ENCODE measurements around the gene TMEM203.

TMEM203 gene

GRCh38 chr9:137187386-137187785 is 18.1 kb downstream of the TMEM203 start:
- H3K4me3 ChIP-seq (ENCODE audit: low read length), result peak overlapping the region; percentile 96

GRCh38 chr9:137186385-137186784 is 19.1 kb downstream of the TMEM203 start:
- H3K9me3 ChIP-seq (ENCODE audit: low read length), result no peaks in the 10 kb centered on the region
- peaks cover 31% of the 10 kb centered on the region for H3K4me1 ChIP-seq (ENCODE audit: insufficient read depth, low read length)
- no peak overlapping the region for H3K4me3 ChIP-seq (ENCODE audit: low read length)
- peaks cover 40% of the 10 kb centered on the region for H3K36me3 ChIP-seq (ENCODE audit: insufficient read depth, low read length)
- H3K27me3 ChIP-seq (ENCODE audit: insufficient read depth, low read length), result no peaks in the 10 kb centered on the region
- no peak overlapping the region for H2AFZ ChIP-seq (ENCODE audit: low read depth, low read length)

More at GRCh38 chr9:137187386-137187785, 18.1 kb downstream of the TMEM203 start:
- H2AFZ ChIP-seq (ENCODE audit: low read depth, low read length), result no peak overlapping the region
- H3K27me3 ChIP-seq (ENCODE audit: insufficient read depth, low read length), result no peaks in the 10 kb centered on the region
- H3K36me3 ChIP-seq (ENCODE audit: insufficient read depth, low read length), result peaks cover 43% of the 10 kb centered on the region
- H3K9me3 ChIP-seq (ENCODE audit: low read length), result no peaks in the 10 kb centered on the region
- peaks cover 31% of the 10 kb centered on the region for H3K4me1 ChIP-seq (ENCODE audit: insufficient read depth, low read length)

- H3K36me3 ChIP-seq (ENCODE audit: insufficient read depth, low read length), result peaks cover 40% of the 10 kb centered on the region
- H2AFZ ChIP-seq (ENCODE audit: low read depth, low read length), result no peak overlapping the region
- peaks cover 31% of the 10 kb centered on the region for H3K4me1 ChIP-seq (ENCODE audit: insufficient read depth, low read length)
- H3K9me3 ChIP-seq (ENCODE audit: low read length), result no peaks in the 10 kb centered on the region
- H3K27me3 ChIP-seq (ENCODE audit: insufficient read depth, low read length), result no peaks in the 10 kb centered on the region
- H3K4me3 ChIP-seq (ENCODE audit: low read length), result no peak overlapping the region
Measured at GRCh38 chr9:137185921-137186320, 19.5 kb downstream of the TMEM203 start.

GRCh38 chr9:137184881-137185660 is 20.4 kb downstream of the TMEM203 start:
- Histone ChIP-seq H3K4me3 (ENCODE audit: low read length) (no peak overlapping the region), H2AFZ (ENCODE audit: low read depth, low read length) (no peak overlapping the region), H3K4me1 (ENCODE audit: insufficient read depth, low read length) (peaks cover 29% of the 10 kb centered on the region), H3K27me3 (ENCODE audit: insufficient read depth, low read length) (no peaks in the 10 kb centered on the region), H3K36me3 (ENCODE audit: insufficient read depth, low read length) (peaks cover 44% of the 10 kb centered on the region), H3K9me3 (ENCODE audit: low read length) (no peaks in the 10 kb centered on the region)

- no peaks in the 10 kb centered on the region for H3K9me3 ChIP-seq (ENCODE audit: low read length)
- H3K4me1 ChIP-seq (ENCODE audit: insufficient read depth, low read length), result peaks cover 20% of the 10 kb centered on the region
- H3K4me3 ChIP-seq (ENCODE audit: low read length), result no peak overlapping the region
- no peak overlapping the region for H2AFZ ChIP-seq (ENCODE audit: low read depth, low read length)
- no peaks in the 10 kb centered on the region for H3K27me3 ChIP-seq (ENCODE audit: insufficient read depth, low read length)
- peaks cover 49% of the 10 kb centered on the region for H3K36me3 ChIP-seq (ENCODE audit: insufficient read depth, low read length)
Measured at GRCh38 chr9:137183980-137184595, 21.4 kb downstream of the TMEM203 start.

- peaks cover 16% of the 10 kb centered on the region for H3K4me1 ChIP-seq (ENCODE audit: insufficient read depth, low read length)
- H2AFZ ChIP-seq (ENCODE audit: low read depth, low read length), result no peak overlapping the region
- no peaks in the 10 kb centered on the region for H3K9me3 ChIP-seq (ENCODE audit: low read length)
- H3K4me3 ChIP-seq (ENCODE audit: low read length), result no peak overlapping the region
- no peaks in the 10 kb centered on the region for H3K27me3 ChIP-seq (ENCODE audit: insufficient read depth, low read length)
- H3K36me3 ChIP-seq (ENCODE audit: insufficient read depth, low read length), result peaks cover 56% of the 10 kb centered on the region
Measured at GRCh38 chr9:137182836-137183235, 22.6 kb downstream of the TMEM203 start.

- H3K36me3 ChIP-seq (ENCODE audit: insufficient read depth, low read length), result peaks cover 57% of the 10 kb centered on the region
- no peaks in the 10 kb centered on the region for H3K27me3 ChIP-seq (ENCODE audit: insufficient read depth, low read length)
- H3K9me3 ChIP-seq (ENCODE audit: low read length), result no peaks in the 10 kb centered on the region
- no peak overlapping the region for H3K4me3 ChIP-seq (ENCODE audit: low read length)
- H2AFZ ChIP-seq (ENCODE audit: low read depth, low read length), result no peak overlapping the region
- peaks cover 5% of the 10 kb centered on the region for H3K4me1 ChIP-seq (ENCODE audit: insufficient read depth, low read length)
Measured at GRCh38 chr9:137181680-137182079, 23.8 kb downstream of the TMEM203 start.

- Histone ChIP-seq H3K4me1 (ENCODE audit: insufficient read depth, low read length) (no peaks in the 10 kb centered on the region), H3K9me3 (ENCODE audit: low read length) (no peaks in the 10 kb centered on the region), H3K4me3 (ENCODE audit: low read length) (no peak overlapping the region), H3K36me3 (ENCODE audit: insufficient read depth, low read length) (peaks cover 54% of the 10 kb centered on the region), H2AFZ (ENCODE audit: low read depth, low read length) (no peak overlapping the region), H3K27me3 (ENCODE audit: insufficient read depth, low read length) (no peaks in the 10 kb centered on the region)
Measured at GRCh38 chr9:137180491-137180890, 25.0 kb downstream of the TMEM203 start.

GRCh38 chr9:137179761-137180160 is 25.7 kb downstream of the TMEM203 start:
- Histone ChIP-seq H3K36me3 (ENCODE audit: insufficient read depth, low read length) (peaks cover 49% of the 10 kb centered on the region), H3K4me3 (ENCODE audit: low read length) (no peak overlapping the region), H3K27me3 (ENCODE audit: insufficient read depth, low read length) (no peaks in the 10 kb centered on the region), H3K4me1 (ENCODE audit: insufficient read depth, low read length) (no peaks in the 10 kb centered on the region), H2AFZ (ENCODE audit: low read depth, low read length) (no peak overlapping the region), H3K9me3 (ENCODE audit: low read length) (no peaks in the 10 kb centered on the region)

- Histone ChIP-seq H3K4me3 (ENCODE audit: low read length) (no peak overlapping the region), H3K36me3 (ENCODE audit: insufficient read depth, low read length) (peaks cover 43% of the 10 kb centered on the region), H3K4me1 (ENCODE audit: insufficient read depth, low read length) (no peaks in the 10 kb centered on the region), H3K9me3 (ENCODE audit: low read length) (no peaks in the 10 kb centered on the region), H2AFZ (ENCODE audit: low read depth, low read length) (no peak overlapping the region), H3K27me3 (ENCODE audit: insufficient read depth, low read length) (no peaks in the 10 kb centered on the region)
Measured at GRCh38 chr9:137178939-137179630, 26.4 kb downstream of the TMEM203 start.

GRCh38 chr9:137178201-137178938 is 27.1 kb downstream of the TMEM203 start:
- Histone ChIP-seq H3K36me3 (ENCODE audit: insufficient read depth, low read length) (peaks cover 36% of the 10 kb centered on the region), H3K4me3 (ENCODE audit: low read length) (no peak overlapping the region), H3K9me3 (ENCODE audit: low read length) (no peaks in the 10 kb centered on the region), H3K27me3 (ENCODE audit: insufficient read depth, low read length) (no peaks in the 10 kb centered on the region), H3K4me1 (ENCODE audit: insufficient read depth, low read length) (no peaks in the 10 kb centered on the region), H2AFZ (ENCODE audit: low read depth, low read length) (no peak overlapping the region)

GRCh38 chr9:137176302-137177182 is 28.9 kb downstream of the TMEM203 start:
- no peak overlapping the region for H3K4me3 ChIP-seq (ENCODE audit: low read length)
- H3K4me1 ChIP-seq (ENCODE audit: insufficient read depth, low read length), result no peaks in the 10 kb centered on the region
- H3K9me3 ChIP-seq (ENCODE audit: low read length), result no peaks in the 10 kb centered on the region
- peaks cover 5% of the 10 kb centered on the region for H3K27me3 ChIP-seq (ENCODE audit: insufficient read depth, low read length)
- no peak overlapping the region for H2AFZ ChIP-seq (ENCODE audit: low read depth, low read length)
- H3K36me3 ChIP-seq (ENCODE audit: insufficient read depth, low read length), result peaks cover 22% of the 10 kb centered on the region
